WTC11 (cell line): ENCODE measurements around the gene GPRC5C. TPM values are rescaled to one million over a fixed set of nuclear protein-coding genes. Genes with fewer than 3 reads are reported as not detected.

Source experiments
- ATAC-seq: fragments of 200-7000 bp; cut with Tn5 transposase; 2 replicates; pipeline ENCODE4 v1.10.0; 2021; ENCODE audit warnings: mild to moderate bottlenecking, moderate library complexity
- CTCF ChIA-PET: fragments of 300-600 bp; sonication (Branson Sonifier 250); formaldehyde crosslinking; loops from one replicate; lab custom pipeline; 2021; ENCODE audit warnings: antibody characterized with exemption; lab: Charles Lee
- POLR2A ChIA-PET: fragments of 350-600 bp; sonication (Branson Sonifier 250); formaldehyde crosslinking; loops from one replicate; lab custom pipeline; 2021; ENCODE audit warnings: antibody characterized with exemption; lab: Charles Lee
- DNase-seq: peaks from one replicate; pipeline ENCODE4 v3.0.0; 2021; ENCODE audit warnings: low spot score
- H3K27ac Mint-ChIP-seq: 2 replicates; pipeline ENCODE4 v1.8.0; 2021; ENCODE audit warnings: mixed read lengths
- H3K27me3 Mint-ChIP-seq: 2 replicates; pipeline ENCODE4 v1.8.0; 2021; ENCODE audit warnings: low read depth, mild to moderate bottlenecking, moderate library complexity, mixed read lengths
- H3K36me3 Mint-ChIP-seq: 2 replicates; pipeline ENCODE4 v1.8.0; 2021; ENCODE audit warnings: mixed read lengths
- H3K4me1 Mint-ChIP-seq: 2 replicates; pipeline ENCODE4 v1.8.0; 2022; ENCODE audit warnings: mixed read lengths
- H3K4me3 Mint-ChIP-seq: 2 replicates; pipeline ENCODE4 v1.8.0; 2021; ENCODE audit warnings: mild to moderate bottlenecking, moderate library complexity, mixed read lengths
- H3K9me3 Mint-ChIP-seq: 2 replicates; pipeline ENCODE4 v1.8.0; 2021; ENCODE audit warnings: mixed read lengths
- CTCF ChIP-seq: fragments of 200-600 bp; IDR thresholded peaks from 2 replicates; pipeline ENCODE4 v1.8.0; 2022; ENCODE audit warnings: antibody characterized with exemption
- FOXP4 ChIP-seq: sonication (generic); formaldehyde crosslinking; IDR thresholded peaks from 2 replicates; pipeline ENCODE4 v1.8.0; 2022; ENCODE audit warnings: mild to moderate bottlenecking, missing genetic modification reagents
- GABPB1 ChIP-seq: sonication (generic); formaldehyde crosslinking; IDR thresholded peaks from 2 replicates; pipeline ENCODE4 v1.8.1; 2023; ENCODE audit warnings: mild to moderate bottlenecking, missing genetic modification reagents
- GRHL2 ChIP-seq: fragments of 250-450 bp; sonication (Bioruptor Pico); IDR thresholded peaks from 2 replicates; pipeline ENCODE4 v1.8.0; 2022; ENCODE audit warnings: mild to moderate bottlenecking, moderate library complexity; ENCODE audit not compliant: insufficient replicate concordance, severe bottlenecking
- IRF1 ChIP-seq: sonication (generic); formaldehyde crosslinking; IDR thresholded peaks from 2 replicates; pipeline ENCODE4 v1.8.0; 2023; ENCODE audit warnings: missing genetic modification reagents
- IRF2 ChIP-seq: sonication (generic); formaldehyde crosslinking; IDR thresholded peaks from 2 replicates; pipeline ENCODE4 v1.8.0; 2022; ENCODE audit warnings: low read depth, missing genetic modification reagents, borderline replicate concordance
- MAX ChIP-seq: sonication (generic); formaldehyde crosslinking; IDR thresholded peaks from 2 replicates; pipeline ENCODE4 v1.8.0; 2022; ENCODE audit warnings: mild to moderate bottlenecking, missing genetic modification reagents
- NFATC4 ChIP-seq: fragments of 250-450 bp; sonication (Bioruptor Pico); IDR thresholded peaks from 2 replicates; pipeline ENCODE4 v1.9.0; 2021; ENCODE audit warnings: mild to moderate bottlenecking
- PRRX2 ChIP-seq: fragments of 250-450 bp; sonication (Bioruptor Pico); IDR thresholded peaks from 2 replicates; pipeline ENCODE4 v1.8.0; 2021; ENCODE audit warnings: mild to moderate bottlenecking
- RELA ChIP-seq: sonication (generic); formaldehyde crosslinking; IDR thresholded peaks from 2 replicates; pipeline ENCODE4 v1.8.1; 2022; ENCODE audit warnings: missing genetic modification reagents, mild to moderate bottlenecking, borderline replicate concordance
- SMAD3 ChIP-seq: sonication (generic); formaldehyde crosslinking; IDR thresholded peaks from 2 replicates; pipeline ENCODE4 v1.8.0; 2022; ENCODE audit warnings: missing genetic modification reagents, mild to moderate bottlenecking, borderline replicate concordance
- USF2 ChIP-seq: sonication (generic); formaldehyde crosslinking; IDR thresholded peaks from 2 replicates; pipeline ENCODE4 v1.8.1; 2023; ENCODE audit warnings: mild to moderate bottlenecking, missing genetic modification reagents, moderate library complexity
- ZNF281 ChIP-seq: sonication (generic); formaldehyde crosslinking; IDR thresholded peaks from 2 replicates; pipeline ENCODE4 v1.8.0; 2023; ENCODE audit warnings: mild to moderate bottlenecking, missing genetic modification reagents
- ZNF317 ChIP-seq: sonication (generic); formaldehyde crosslinking; IDR thresholded peaks from 2 replicates; pipeline ENCODE4 v1.8.1; 2023; ENCODE audit warnings: low read depth, mild to moderate bottlenecking, moderate library complexity, missing genetic modification reagents, borderline replicate concordance
- total RNA-seq: library from RNA; stranded (reverse); gene quantifications from 3 replicates; pipeline ENCODE4 v1.2.3, GENCODE V29; 2021

The GPRC5C gene
- total RNA-seq, 1 experiment from 2014 or later = 19.6 TPM

- TF ChIP-seq CTCF (no peak), IRF1 (no peak), GRHL2 (CRISPR knock-in tag) (no peak), ZNF317 (CRISPR knock-in tag) (no peak), RELA (no peak), FOXP4 (no peak), NFATC4 (CRISPR knock-in tag) (no peak)
- Mint-ChIP-seq H3K4me1 (peaks cover 25% of the 10 kb centered on the region), H3K9me3 (peaks cover 4% of the 10 kb centered on the region), H3K36me3 (no peaks in the 10 kb centered on the region), H3K27ac (no peak overlapping the region), H3K4me3 (no peak overlapping the region), H3K27me3 (peaks cover 9% of the 10 kb centered on the region)
- POLR2A ChIA-PET = no interaction called here
- DNase-seq (no peak), ATAC-seq (no peak)
- CTCF ChIA-PET = interaction anchor here (1.1 kb wide), 1 partner anchor 141 kb away, joined by 3 read pairs; no protein-coding TSS in a partner anchor
Observed at GRCh38 chr17:74424657-74425056, 7.2 kb upstream of the GPRC5C start.

GRCh38 chr17:74426551-74427047 lies 5.3 kb upstream of the GPRC5C start:
- Mint-ChIP-seq H3K4me1 (peaks cover 30% of the 10 kb centered on the region), H3K36me3 (no peaks in the 10 kb centered on the region), H3K4me3 (no peak overlapping the region; the same call in 1 of the 2 replicates), H3K27ac (no peak overlapping the region), H3K9me3 (peaks cover 4% of the 10 kb centered on the region), H3K27me3 (peaks cover 22% of the 10 kb centered on the region)
- TF ChIP-seq IRF2 (CRISPR knock-in tag) (no peak), SMAD3 (0 out of 2 replicates have a peak, but pooled peaks have one; percentile 10)
- no peak for DNase-seq
- POLR2A ChIA-PET = no interaction called here
- no peak for ATAC-seq
- CTCF ChIA-PET = no interaction called here

- ATAC-seq (no peak), DNase-seq (no peak)
- Mint-ChIP-seq H3K36me3 (no peaks in the 10 kb centered on the region), H3K4me1 (peaks cover 30% of the 10 kb centered on the region), H3K9me3 (peaks cover 4% of the 10 kb centered on the region), H3K27ac (no peak overlapping the region), H3K4me3 (no peak overlapping the region)
- CTCF ChIA-PET = no interaction called here
- TF ChIP-seq MAX = no peak
- TF ChIP-seq CTCF = no peak
- no peak for TF ChIP-seq PRRX2 (CRISPR knock-in tag)
- TF ChIP-seq USF2 = peak; percentile 44; the same call in 1 of the 2 replicates
- TF ChIP-seq ZNF281 = no peak
- 0 out of 2 replicates have a peak, but pooled peaks have one; percentile 31 for TF ChIP-seq GABPB1 (CRISPR knock-in tag)
- 0 out of 2 replicates have a peak, but pooled peaks have one; percentile 3 for TF ChIP-seq SMAD3
- TF ChIP-seq, all 79 proteins: peak for 3
- POLR2A ChIA-PET = interaction anchor here (0.6 kb wide), 1 partner anchor 14 kb away, joined by 3 read pairs; no protein-coding TSS in a partner anchor
- peaks cover 25% of the 10 kb centered on the region for H3K27me3 Mint-ChIP-seq
Observed at GRCh38 chr17:74427048-74427762, 4.7 kb upstream of the GPRC5C start.
